HG03045 (cell line): Measurements from ENCODE around the gene FERD3L.

Source experiments
- ATAC-seq: cut with Tn5 transposase; IDR thresholded peaks from one replicate; pipeline ENCODE4 v1.9.1; 2021; ENCODE audit warnings: mild to moderate bottlenecking, moderate library complexity; ENCODE audit not compliant: unreplicated experiment

FERD3L gene

GRCh38 chr7:19101472-19101871 is 43.7 kb downstream of the FERD3L start:
- no peak for ATAC-seq

GRCh38 chr7:19099924-19100323 is 45.3 kb downstream of the FERD3L start:
- no peak for ATAC-seq

GRCh38 chr7:19099194-19099593 is 46.0 kb downstream of the FERD3L start:
- no peak for ATAC-seq

- no peak for ATAC-seq
Measured at GRCh38 chr7:19098510-19098909, 46.7 kb downstream of the FERD3L start.

- ATAC-seq, result no peak
Measured at GRCh38 chr7:19097165-19098055, 47.8 kb downstream of the FERD3L start.

- no peak for ATAC-seq
Measured at GRCh38 chr7:19095353-19095860, 49.8 kb downstream of the FERD3L start.
